H1 (cell line): ENCODE measurements around the gene NCOA1. TPM values are rescaled to one million over a fixed set of nuclear protein-coding genes. Genes with fewer than 3 reads are reported as not detected.

ENCODE experiments used
- CTCF ChIA-PET: fragments of 300-600 bp; sonication (Branson Sonifier 250); formaldehyde crosslinking; loops from one replicate; lab custom pipeline; 2021; ENCODE audit not compliant: partially characterized antibody; lab: Charles Lee
- POLR2A ChIA-PET: fragments of 300-600 bp; sonication (Branson Sonifier 250); formaldehyde crosslinking; loops from one replicate; lab custom pipeline; 2021; ENCODE audit warnings: inconsistent platforms; ENCODE audit not compliant: partially characterized antibody; lab: Charles Lee
- DNase-seq, 2 experiments: peaks; one replicate each; pipeline versions ENCODE4 v3.0.0 to v3.0.0-alpha.2; 2010 to 2022; ENCODE audit warnings: low spot score in 2 of 2, low read depth in 1 of 2, mixed read lengths in 1 of 2
- FAIRE-seq: peaks from 2 replicates; lab custom pipeline; 2011; peaks lifted over from hg19 to GRCh38; lab: Jason Lieb, UNC
- H2AFZ ChIP-seq: 2 replicates; pipeline ENCODE4 v1.8.1; 2012; ENCODE audit warnings: low read length, inconsistent platforms
- H2AK5ac ChIP-seq: 2 replicates; pipeline ENCODE4 v1.6.1; 2013; ENCODE audit warnings: low read depth, low read length
- H2BK120ac ChIP-seq: replicated peaks from 2 replicates; pipeline ENCODE3; 2013; ENCODE audit warnings: low read depth, low read length, inconsistent platforms
- H2BK12ac ChIP-seq: 2 replicates; pipeline ENCODE4 v1.6.1; 2013; ENCODE audit warnings: low read depth, low read length
- H2BK15ac ChIP-seq: 2 replicates; pipeline ENCODE4 v1.6.1; 2013; ENCODE audit warnings: low read length
- H2BK20ac ChIP-seq: 2 replicates; pipeline ENCODE4 v1.6.1; 2013; ENCODE audit warnings: low read length
- H2BK5ac ChIP-seq: 2 replicates; pipeline ENCODE4 v1.6.1; 2013; ENCODE audit warnings: low read depth, low read length
- H3K14ac ChIP-seq: 2 replicates; pipeline ENCODE4 v1.6.1; 2013; ENCODE audit warnings: inconsistent platforms; ENCODE audit not compliant: insufficient read length
- H3K18ac ChIP-seq: 2 replicates; pipeline ENCODE4 v1.6.1; 2013; ENCODE audit warnings: low read length; ENCODE audit errors: extremely low read depth
- H3K23ac ChIP-seq: 2 replicates; pipeline ENCODE4 v1.6.1; 2013; ENCODE audit warnings: inconsistent platforms; ENCODE audit not compliant: insufficient read length
- H3K23me2 ChIP-seq: 2 replicates; pipeline ENCODE4 v1.6.1; 2013; ENCODE audit warnings: low read depth, low read length
- H3K27ac ChIP-seq: 2 replicates; pipeline ENCODE4 v1.6.1; 2011; ENCODE audit warnings: low read depth, low read length, inconsistent platforms
- H3K27me3 ChIP-seq, 4 experiments: replicated peaks in 1 of 4; 1 replicate in 1 of 4; 2 replicates in 3 of 4; pipeline versions ENCODE4 v1.6.1 to v1.8.1; 2011 to 2013; ENCODE audit warnings: low read length in 3 of 4, mild to moderate bottlenecking in 3 of 4, inconsistent platforms in 2 of 4, mixed read lengths in 2 of 4, moderate library complexity in 1 of 4; ENCODE audit not compliant: control insufficient read depth in 3 of 4, insufficient read depth in 3 of 4; ENCODE audit errors: extremely low read depth in 1 of 4
- H3K36me3 ChIP-seq, 4 experiments: 2 replicates each; pipeline versions ENCODE4 v1.6.1 to v1.8.1; 2011 to 2013; ENCODE audit warnings: mild to moderate bottlenecking in 4 of 4, low read length in 3 of 4, moderate library complexity in 2 of 4, control low read depth in 1 of 4, inconsistent platforms in 1 of 4; ENCODE audit not compliant: insufficient read depth in 4 of 4, control insufficient read depth in 2 of 4
- H3K4ac ChIP-seq: replicated peaks from 2 replicates; pipeline ENCODE3; 2013; ENCODE audit warnings: low read length, low read depth, mixed read lengths, inconsistent platforms; ENCODE audit not compliant: insufficient read length
- H3K4me1 ChIP-seq, 4 experiments: replicated peaks in 1 of 4; 1 replicate in 1 of 4; 2 replicates in 3 of 4; pipeline versions ENCODE4 v1.6.1 to v1.8.1; 2011 to 2013; ENCODE audit warnings: low read length in 3 of 4, inconsistent platforms in 2 of 4, mixed read lengths in 1 of 4; ENCODE audit not compliant: insufficient read depth in 4 of 4, control insufficient read depth in 3 of 4
- H3K4me2 ChIP-seq, 2 experiments: 2 replicates each; pipeline versions ENCODE4 v1.6.1 to v1.8.1; 2011 to 2013; ENCODE audit warnings: low read depth in 2 of 2, low read length in 2 of 2, control low read depth in 1 of 2, inconsistent platforms in 1 of 2, mild to moderate bottlenecking in 1 of 2; ENCODE audit not compliant: insufficient read depth in 1 of 2
- H3K4me3 ChIP-seq, 4 experiments: fragments of 200-600, 300-600 bp in 1 of 4; sonication (generic), shearing (Covaris generic), sonication (Bioruptor Twin) in 1 of 4; 2 replicates each; pipeline versions ENCODE4 v1.5.1 to v1.8.1; 2011 to 2016; ENCODE audit warnings: low read length in 4 of 4, low read depth in 3 of 4, control low read depth in 2 of 4, inconsistent platforms in 2 of 4, mild to moderate bottlenecking in 2 of 4, mixed read lengths in 1 of 4, moderate library complexity in 1 of 4; ENCODE audit not compliant: insufficient read depth in 2 of 4; ENCODE audit errors: extremely low read depth in 1 of 4
- H3K56ac ChIP-seq: replicated peaks from 2 replicates; pipeline ENCODE3; 2013; ENCODE audit warnings: low read depth, mild to moderate bottlenecking, mixed read lengths, low read length, inconsistent platforms; ENCODE audit not compliant: insufficient read length
- H3K79me1 ChIP-seq: 2 replicates; pipeline ENCODE4 v1.6.1; 2013; ENCODE audit warnings: low read depth, low read length, control low read depth
- H3K79me2 ChIP-seq, 2 experiments: 2 replicates each; pipeline versions ENCODE4 v1.6.1 to v1.8.1; 2012 to 2013; ENCODE audit warnings: low read length in 2 of 2, mild to moderate bottlenecking in 2 of 2, inconsistent platforms in 1 of 2; ENCODE audit not compliant: insufficient read depth in 2 of 2, control insufficient read depth in 1 of 2
- H3K9ac ChIP-seq, 4 experiments: replicated peaks in 1 of 4; 1 replicate in 1 of 4; 2 replicates in 3 of 4; pipeline versions ENCODE4 v1.6.1 to v1.8.1; 2011 to 2013; ENCODE audit warnings: low read depth in 3 of 4, low read length in 3 of 4, control low read depth in 2 of 4, mild to moderate bottlenecking in 2 of 4, moderate library complexity in 2 of 4, inconsistent platforms in 1 of 4; ENCODE audit errors: extremely low read depth in 1 of 4
- H3K9me3 ChIP-seq, 2 experiments: 2 replicates each; pipeline versions ENCODE4 v1.6.1 to v1.8.1; 2012 to 2013; ENCODE audit warnings: mild to moderate bottlenecking in 2 of 2, moderate library complexity in 2 of 2, control low read depth in 1 of 2, inconsistent platforms in 1 of 2, low read depth in 1 of 2, low read length in 1 of 2, mixed read lengths in 1 of 2; ENCODE audit not compliant: insufficient read depth in 2 of 2
- H4K20me1 ChIP-seq, 2 experiments: replicated peaks in 1 of 2; 2 replicates each; pipeline versions ENCODE3 to v1.8.1; 2011 to 2013; ENCODE audit warnings: inconsistent platforms in 2 of 2, low read length in 2 of 2, mild to moderate bottlenecking in 1 of 2; ENCODE audit not compliant: insufficient read depth in 2 of 2, control insufficient read depth in 1 of 2
- H4K5ac ChIP-seq: 2 replicates; pipeline ENCODE4 v1.6.1; 2013; ENCODE audit warnings: low read length, low read depth, mixed read lengths, inconsistent platforms; ENCODE audit not compliant: insufficient read length
- H4K8ac ChIP-seq: 2 replicates; pipeline ENCODE4 v1.8.0; 2013; ENCODE audit warnings: mild to moderate bottlenecking, moderate library complexity, low read length, inconsistent platforms; ENCODE audit not compliant: insufficient read depth; ENCODE audit errors: extremely low read depth
- H4K91ac ChIP-seq: replicated peaks from 2 replicates; pipeline ENCODE3; 2013; ENCODE audit warnings: low read length, mixed read lengths, inconsistent platforms; ENCODE audit not compliant: insufficient read length
- ATF2 ChIP-seq: IDR thresholded peaks from 2 replicates; pipeline ENCODE4 v1.6.1; 2012; ENCODE audit warnings: low read length, inconsistent platforms
- CEBPB ChIP-seq: IDR thresholded peaks from 2 replicates; pipeline ENCODE4 v1.6.1; 2012; ENCODE audit warnings: low read depth, low read length
- E2F6 ChIP-seq: IDR thresholded peaks from 2 replicates; pipeline ENCODE4 v1.6.1; 2012; ENCODE audit warnings: inconsistent platforms
- EGR1 ChIP-seq: IDR thresholded peaks from 2 replicates; pipeline ENCODE4 v1.6.1; 2011; ENCODE audit warnings: low read depth, low read length, borderline replicate concordance
- FOSL1 ChIP-seq: IDR thresholded peaks from 2 replicates; pipeline ENCODE4 v1.6.1; 2011; ENCODE audit warnings: mild to moderate bottlenecking, low read depth, low read length, moderate library complexity; ENCODE audit not compliant: insufficient read depth
- HDAC2 ChIP-seq, 2 experiments: fragments of 300-600 bp in 1 of 2; sonication (generic) in 1 of 2; IDR thresholded peaks; 2 replicates each; pipeline ENCODE4 v1.6.1; 2011 to 2012; ENCODE audit warnings: low read depth in 2 of 2, low read length in 2 of 2, mild to moderate bottlenecking in 2 of 2, moderate library complexity in 2 of 2, borderline replicate concordance in 1 of 2, inconsistent platforms in 1 of 2
- KDM4A ChIP-seq: IDR thresholded peaks from one replicate; pipeline ENCODE4 v1.7.1; 2012; ENCODE audit warnings: low read depth, mild to moderate bottlenecking, moderate library complexity, low read length, inconsistent platforms; ENCODE audit not compliant: severe bottlenecking
- KDM5A ChIP-seq: fragments of 200-600 bp; IDR thresholded peaks from 2 replicates; pipeline ENCODE4 v1.7.1; 2012; ENCODE audit warnings: mild to moderate bottlenecking, low read length, inconsistent platforms, mixed read lengths
- MAFK ChIP-seq: IDR thresholded peaks from 2 replicates; pipeline ENCODE4 v1.6.1; 2012; ENCODE audit warnings: low read depth, mild to moderate bottlenecking, improper control_type of control experiment, low read length
- NRF1 ChIP-seq: IDR thresholded peaks from 2 replicates; pipeline ENCODE4 v1.6.1; 2011; ENCODE audit warnings: mild to moderate bottlenecking, low read depth, low read length, improper control_type of control experiment
- POU5F1 ChIP-seq: IDR thresholded peaks from 2 replicates; pipeline ENCODE4 v1.6.1; 2011; ENCODE audit warnings: low read depth, mild to moderate bottlenecking, low read length, moderate library complexity
- SP2 ChIP-seq: IDR thresholded peaks from 2 replicates; pipeline ENCODE4 v1.6.1; 2012; ENCODE audit warnings: mild to moderate bottlenecking, low read length, inconsistent platforms
- polyA plus RNA-seq, 7 experiments: library from polyadenylated mRNA; depleted of rRNA in 3 of 7; stranded (reverse) in 5 of 7; unstranded in 2 of 7; fragments of >200 nt in 5 of 7; fragments of 200-250 nt in 2 of 7; gene quantifications; 1 replicate in 5 of 7; 2 replicates in 1 of 7; 4 replicates in 1 of 7; pipeline versions ENCODE4 v1.2.1 to v1.2.3, GENCODE V29; 2011 to 2013; ENCODE audit warnings: missing spikeins in 2 of 7, mixed read lengths in 2 of 7
- total RNA-seq: library from RNA; stranded (reverse); fragmentation: NEBNext Ultra II Directional; extraction: Animal tissue kit (Norgen Biotek cat#: 25700); gene quantifications from 2 replicates; pipeline ENCODE4 v1.2.1, GENCODE V29; 2021

The NCOA1 gene
- total and polyA plus RNA-seq, 2 of the 8 experiments (the other 6 are each of a cell fraction or from before 2014, with no cell fraction given): 12.8 to 17.9 TPM

- Histone ChIP-seq H4K91ac (no peak overlapping the region), H3K4ac (no peak overlapping the region), H2BK120ac (no peak overlapping the region), H2BK20ac (no peak overlapping the region), H2AK5ac (no peak overlapping the region), H3K23ac (no peak overlapping the region), H3K27ac (no peak overlapping the region), H3K4me2 (no peak overlapping the region), H4K20me1 (peaks cover 0 to under 1% of the 10 kb centered on the region in 2 experiments), H3K9ac (no peak overlapping the region), H3K14ac (no peak overlapping the region), H3K23me2 (no peaks in the 10 kb centered on the region; the same call in 1 of the 2 replicates), H4K8ac (no peak overlapping the region), H2BK15ac (no peak overlapping the region), H3K4me3 (no peak overlapping the region), H4K5ac (no peak overlapping the region), H3K79me2 (peaks cover 0 to 62% of the 10 kb centered on the region in 2 experiments; a peak in 2 of 4 replicates), H3K56ac (no peak overlapping the region), H3K27me3 (no peaks in the 10 kb centered on the region), H3K18ac (no peak overlapping the region), H3K9me3 (no peaks in the 10 kb centered on the region), H2BK5ac (no peak overlapping the region), H3K79me1 (no peaks in the 10 kb centered on the region; the same call in 1 of the 2 replicates), H2BK12ac (no peak overlapping the region), H3K4me1 (peaks cover 0 to 7% (median under 1%) of the 10 kb centered on the region in 4 experiments; a peak in 4 of 7 replicates), H2AFZ (no peak overlapping the region), H3K36me3 (no peaks in the 10 kb centered on the region)
- POLR2A ChIA-PET: interaction anchor here (0.7 kb wide), 1 partner anchor 325 kb away, joined by 4 read pairs; no protein-coding TSS in a partner anchor
- DNase-seq (no peak), FAIRE-seq (no peak)
- CTCF ChIA-PET: no interaction called here
- no peak for TF ChIP-seq POU5F1
- no peak for TF ChIP-seq CEBPB
- TF ChIP-seq NRF1: no peak
- no peak for TF ChIP-seq HDAC2 (IDR thresholded peaks at IDR 0.05; ENCODE audit: borderline replicate concordance in 1 of 2, low read depth in 2 of 2, low read length in 2 of 2)
- TF ChIP-seq KDM5A: no peak
- no peak for TF ChIP-seq MAFK
- no peak for TF ChIP-seq KDM4A
- TF ChIP-seq ATF2: no peak
- no peak for TF ChIP-seq EGR1
- no peak for TF ChIP-seq E2F6
- TF ChIP-seq FOSL1: no peak
- no peak for TF ChIP-seq SP2
Measured at GRCh38 chr2:24497685-24498084, 6.6 kb downstream of the NCOA1 start.
